Activated CD4-positive, alpha-beta T cell treated with anti-CD3 and anti-CD28 coated beads for 48 hours (primary cell): ENCODE results near the gene RTN4RL1.

Experiments
- DNase-seq: peaks from one replicate; pipeline ENCODE4 v3.0.0-alpha.2; 2020

RTN4RL1 gene

DNA sequence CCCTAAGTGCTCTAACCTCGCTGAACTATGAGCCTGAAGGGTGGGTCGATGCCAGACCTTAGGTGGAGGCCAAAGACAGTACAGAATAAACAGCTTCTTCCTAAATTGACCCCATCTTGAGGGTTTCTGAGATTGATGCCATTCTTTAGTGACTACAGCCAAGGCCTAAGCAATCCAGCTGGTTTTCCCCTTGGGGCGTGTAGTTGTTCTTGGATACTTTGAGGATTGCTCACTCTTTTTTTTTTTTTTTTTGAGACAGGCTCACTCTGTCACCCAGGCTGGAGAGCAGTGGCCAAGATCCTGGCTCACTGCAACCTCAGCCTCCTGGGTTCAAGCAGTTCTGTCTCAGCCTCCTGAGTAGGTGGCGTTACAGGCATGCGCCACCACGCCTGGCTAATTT is 18.7 kb upstream of the RTN4RL1 start:
- DNase-seq = no peak

GRCh38 chr17:2042933-2043332 is 17.8 kb upstream of the RTN4RL1 start:
- no peak for DNase-seq

DNA sequence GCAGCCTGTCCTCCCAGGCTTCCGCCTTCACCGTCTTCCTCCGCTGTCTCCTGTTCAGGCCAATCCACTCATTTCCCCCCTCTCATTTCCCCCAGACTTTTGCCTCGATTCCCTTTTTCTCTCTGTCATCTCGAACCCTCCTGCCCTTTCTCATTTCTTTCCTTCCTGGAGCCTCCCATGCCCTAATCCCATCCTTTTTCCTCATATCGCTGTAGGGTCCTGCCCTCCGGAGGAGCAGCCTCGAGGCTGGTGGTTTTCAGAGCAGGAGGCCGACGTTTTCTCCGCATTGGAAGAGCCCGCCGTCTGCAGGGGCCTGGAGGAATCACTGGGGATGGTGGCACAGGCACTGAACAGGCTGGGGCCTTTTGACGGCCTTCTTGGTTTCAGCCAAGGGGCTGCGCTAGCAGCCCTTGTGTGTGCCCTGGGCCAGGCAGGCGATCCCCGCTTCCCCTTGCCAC is 17.3 kb upstream of the RTN4RL1 start:
- no peak for DNase-seq

DNA sequence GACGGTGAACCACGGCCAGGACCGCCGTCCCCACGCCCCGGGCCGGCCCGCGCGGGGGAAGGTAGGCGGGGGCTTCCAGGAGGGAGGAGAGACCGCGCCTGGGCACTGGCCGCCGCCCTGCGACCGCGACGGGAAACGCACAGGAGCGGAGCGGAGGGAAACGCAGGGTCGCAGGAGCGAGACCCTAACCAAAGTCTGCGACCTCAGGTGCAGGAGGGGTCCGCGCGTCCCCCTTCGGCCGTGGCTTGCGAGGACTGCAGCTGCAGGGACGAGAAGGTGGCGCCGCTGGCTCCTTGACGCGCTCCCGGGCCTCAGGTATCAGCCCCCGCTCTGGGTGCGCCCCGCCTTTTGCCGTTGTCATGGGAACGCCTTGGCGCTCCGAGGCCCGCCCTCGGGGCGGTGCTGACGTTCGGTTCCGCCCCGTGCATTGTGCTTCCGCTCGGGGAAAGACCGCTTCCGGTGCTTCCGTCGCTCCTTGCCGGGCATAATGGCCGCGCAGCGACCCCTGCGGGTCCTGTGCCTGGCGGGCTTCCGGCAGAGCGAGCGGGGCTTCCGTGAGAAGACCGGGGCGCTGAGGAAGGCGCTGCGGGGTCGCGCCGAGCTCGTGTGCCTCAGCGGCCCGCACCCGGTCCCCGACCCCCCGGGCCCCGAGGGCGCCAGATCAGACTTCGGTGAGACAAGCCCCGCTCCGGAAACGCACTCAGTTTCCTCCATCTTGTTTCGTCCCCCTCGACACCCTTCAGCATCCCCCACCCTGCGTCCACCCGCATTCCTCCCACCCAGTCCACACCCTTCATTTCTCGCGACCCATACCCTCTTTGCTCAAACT is 16.6 kb upstream of the RTN4RL1 start, which contains the start of gene OVCA2:
OVCA2 (plus strand) TSS at position 462 of the 829 bp plus-strand sequence; CDS start at position 488, 26 bp downstream.
- peak; percentile 98 for DNase-seq

GRCh38 chr17:2040942-2041560 is 15.9 kb upstream of the RTN4RL1 start:
- no peak for DNase-seq

DNA sequence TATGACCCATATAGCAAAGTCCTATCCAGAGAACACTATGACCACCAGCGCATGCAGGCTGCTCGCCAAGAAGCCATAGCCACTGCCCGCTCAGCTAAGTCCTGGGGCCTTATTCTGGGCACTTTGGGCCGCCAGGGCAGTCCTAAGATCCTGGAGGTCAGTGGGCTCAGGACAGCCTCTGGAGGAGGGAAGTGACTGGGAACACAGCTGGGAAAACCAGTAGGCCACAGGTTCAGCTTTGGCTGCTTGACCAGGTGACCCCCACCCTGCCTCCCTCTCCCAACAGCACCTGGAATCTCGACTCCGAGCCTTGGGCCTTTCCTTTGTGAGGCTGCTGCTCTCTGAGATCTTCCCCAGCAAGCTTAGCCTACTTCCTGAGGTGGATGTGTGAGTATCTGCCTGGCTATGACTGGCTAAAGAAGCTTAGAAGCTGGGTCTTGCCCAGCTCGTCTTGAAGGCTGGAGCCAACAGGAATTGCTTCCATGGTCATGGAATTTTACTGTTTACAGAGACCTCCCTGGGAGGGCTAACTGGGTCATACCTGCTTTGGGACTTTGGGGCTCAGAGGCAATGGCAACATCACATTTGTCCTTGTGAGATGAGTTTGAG is 15.2 kb upstream of the RTN4RL1 start:
- no peak for DNase-seq

DNA sequence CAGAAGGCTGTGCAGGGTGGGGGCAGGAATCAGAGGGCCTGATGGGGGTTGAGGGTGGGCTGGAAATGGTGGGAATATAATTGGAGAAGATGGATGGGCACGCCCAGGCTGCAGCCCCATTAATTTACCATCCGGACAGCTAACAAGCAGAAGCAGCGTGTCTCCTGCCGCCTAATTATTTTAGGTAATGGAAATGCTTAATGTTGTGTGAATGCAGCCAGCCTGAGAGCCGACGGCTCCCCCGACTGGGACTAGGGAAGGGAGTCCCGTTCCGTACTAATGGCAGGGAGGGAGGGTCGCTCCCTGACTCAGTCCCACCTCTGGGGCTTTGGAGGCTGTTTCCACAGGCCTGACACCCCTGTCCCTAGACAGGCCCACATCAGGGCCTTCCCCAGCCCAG is 12.0 kb upstream of the RTN4RL1 start:
- DNase-seq = no peak

DNA sequence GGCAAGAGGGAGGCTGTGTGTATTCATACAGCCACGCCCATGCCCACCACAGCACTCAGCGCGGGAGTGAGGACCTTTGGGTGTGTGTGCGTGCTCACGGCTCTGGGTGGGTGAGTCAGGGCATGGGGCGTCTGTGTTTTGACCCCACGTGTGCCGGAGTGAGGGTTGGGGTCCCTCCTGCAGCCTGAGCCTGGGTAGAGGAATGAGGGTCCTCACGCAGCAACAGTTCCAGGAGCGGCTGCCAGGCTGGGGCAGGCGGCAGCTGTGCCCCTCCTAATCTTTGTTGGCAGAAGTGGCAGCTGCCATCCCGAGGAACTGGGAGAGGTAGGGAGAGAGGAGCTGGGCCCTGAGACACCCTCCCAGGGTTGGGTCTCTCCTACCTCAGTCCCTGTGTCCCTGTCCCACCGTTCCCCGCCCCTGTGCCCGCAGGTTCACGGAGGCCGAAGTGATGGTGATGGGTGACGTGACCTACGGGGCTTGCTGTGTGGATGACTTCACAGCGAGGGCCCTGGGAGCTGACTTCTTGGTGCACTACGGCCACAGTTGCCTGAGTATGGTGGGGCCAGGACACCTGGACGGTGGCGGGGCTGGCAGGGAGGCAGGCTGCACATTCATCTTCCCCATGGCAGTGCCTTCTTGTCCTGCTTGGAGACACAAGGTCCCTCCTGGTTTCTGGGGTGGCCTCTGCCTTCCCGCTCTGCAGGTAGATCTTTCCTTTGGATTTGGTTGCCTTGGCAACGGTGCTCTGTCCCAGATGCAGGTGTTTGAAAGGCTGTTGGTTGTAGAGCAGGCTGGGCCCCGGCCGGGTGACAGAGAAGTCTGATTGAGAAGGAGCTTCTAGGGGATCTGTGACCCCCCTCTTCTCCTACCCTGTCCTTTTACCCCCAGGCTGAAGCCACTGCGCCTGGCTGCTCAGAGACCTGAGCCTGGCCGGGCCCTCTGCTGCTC is 10.7 kb upstream of the RTN4RL1 start:
- no peak for DNase-seq

DNA sequence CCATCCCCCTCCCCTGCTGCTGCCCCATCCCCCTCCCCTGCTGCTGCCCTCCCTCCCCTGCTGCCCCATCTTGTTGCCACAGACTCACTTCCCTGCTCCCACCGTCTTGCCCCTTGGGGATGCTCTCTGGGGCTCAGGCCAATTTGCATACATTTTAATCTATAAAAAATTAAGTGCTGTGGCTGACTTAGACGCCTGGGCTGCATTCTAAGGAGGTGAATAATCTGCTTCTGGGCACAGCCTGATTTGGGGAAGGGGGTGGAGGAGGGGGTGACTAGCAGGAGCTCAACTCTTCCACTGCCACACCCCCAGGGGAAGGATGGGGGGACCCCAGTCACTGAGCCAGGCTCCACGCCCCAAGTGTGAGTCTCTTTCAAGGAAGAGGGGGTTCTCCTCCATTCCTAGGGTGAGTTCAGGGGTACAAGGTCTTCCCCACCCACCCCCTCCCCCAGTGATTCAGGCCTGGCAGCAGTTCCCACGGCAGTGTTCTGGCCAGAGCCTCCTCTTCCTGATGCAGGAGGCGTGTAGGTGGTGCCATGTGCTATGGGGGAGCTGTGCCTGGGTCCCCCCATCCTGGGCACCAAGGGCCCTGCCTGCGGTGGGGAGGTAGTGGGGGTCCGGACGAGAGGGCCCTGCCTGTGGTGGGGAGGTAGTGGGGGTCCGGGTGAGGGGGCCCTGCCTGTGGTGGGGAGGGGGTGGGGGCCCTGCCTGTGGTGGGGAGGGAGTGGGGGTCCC is 9.8 kb upstream of the RTN4RL1 start:
- no peak for DNase-seq

GRCh38 chr17:2034157-2034556 is 9.0 kb upstream of the RTN4RL1 start:
- no peak for DNase-seq

- no peak for DNase-seq
Measured at GRCh38 chr17:2033153-2033552, 8.0 kb upstream of the RTN4RL1 start.

DNA sequence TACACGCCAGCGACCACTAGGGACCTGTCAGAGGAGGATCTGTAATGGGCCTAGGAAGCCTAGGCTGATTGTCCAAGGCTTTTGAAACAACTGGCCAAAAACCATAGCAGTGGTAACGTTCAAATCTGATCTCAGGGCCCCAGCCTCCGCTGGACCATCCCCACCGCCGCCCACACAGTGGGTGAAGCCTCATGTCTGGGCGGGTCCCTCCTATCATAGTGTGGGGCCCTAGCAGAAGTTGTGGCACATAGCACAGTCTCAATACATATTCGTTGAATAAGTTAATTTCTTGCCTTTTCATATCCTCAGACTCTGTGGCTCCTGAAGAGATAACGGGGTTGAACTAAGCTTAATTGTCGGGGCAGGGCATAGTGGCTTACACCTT is 5.6 kb upstream of the RTN4RL1 start:
- DNase-seq = peak; percentile 72

GRCh38 chr17:2029911-2030778 is 5.0 kb upstream of the RTN4RL1 start, which contains the start of gene DPH1:
Gene DPH1 (plus strand): TSS chr17:2030153. CDS start chr17:2030170, 17 bp downstream.
- DNase-seq = peak; percentile 93

DNA sequence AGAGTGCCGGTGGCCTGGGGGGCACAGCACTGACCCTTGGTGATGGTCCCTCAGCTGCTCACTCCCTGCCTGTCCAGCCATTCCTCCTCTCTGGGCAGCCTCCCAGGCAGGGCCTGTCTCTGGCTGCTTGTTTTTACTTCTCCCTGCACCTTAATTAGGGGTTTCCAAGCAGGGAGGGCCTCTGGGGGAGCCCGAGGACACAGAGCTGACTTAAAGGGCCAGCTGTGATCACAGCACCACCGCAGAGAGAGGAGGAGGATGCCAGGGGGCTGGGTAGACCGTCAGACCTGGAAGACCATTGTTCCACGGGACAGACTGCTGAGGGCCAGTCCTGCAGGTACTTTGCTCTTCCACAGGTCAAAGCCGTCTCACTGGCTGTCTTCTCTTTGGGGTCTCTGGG is 3.6 kb upstream of the RTN4RL1 start:
- DNase-seq = no peak

DNA sequence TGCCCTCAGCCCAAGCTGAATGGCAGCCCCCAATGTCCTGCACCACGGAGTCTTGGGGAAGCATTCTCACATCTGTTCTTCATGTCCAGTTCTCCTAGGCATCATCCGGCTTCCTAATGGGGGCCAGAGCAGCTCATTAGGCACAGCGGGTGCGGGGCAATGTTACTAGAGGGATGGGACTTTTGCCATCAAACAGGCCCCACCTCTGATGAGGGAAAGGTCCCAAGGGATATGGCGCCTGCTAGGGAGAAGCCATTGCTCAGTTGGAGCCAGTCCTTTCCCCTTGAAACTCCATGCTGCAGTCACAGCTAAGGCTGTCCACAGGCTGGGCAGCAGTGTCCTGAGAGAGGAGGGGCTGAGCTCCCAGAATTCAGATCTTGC is 3.1 kb upstream of the RTN4RL1 start:
- no peak for DNase-seq

- DNase-seq = no peak
Measured at GRCh38 chr17:2027528-2028233, 2.5 kb upstream of the RTN4RL1 start.

GRCh38 chr17:2025622-2026309 is 632 bp upstream of the RTN4RL1 start:
- DNase-seq = peak; percentile 52

DNA sequence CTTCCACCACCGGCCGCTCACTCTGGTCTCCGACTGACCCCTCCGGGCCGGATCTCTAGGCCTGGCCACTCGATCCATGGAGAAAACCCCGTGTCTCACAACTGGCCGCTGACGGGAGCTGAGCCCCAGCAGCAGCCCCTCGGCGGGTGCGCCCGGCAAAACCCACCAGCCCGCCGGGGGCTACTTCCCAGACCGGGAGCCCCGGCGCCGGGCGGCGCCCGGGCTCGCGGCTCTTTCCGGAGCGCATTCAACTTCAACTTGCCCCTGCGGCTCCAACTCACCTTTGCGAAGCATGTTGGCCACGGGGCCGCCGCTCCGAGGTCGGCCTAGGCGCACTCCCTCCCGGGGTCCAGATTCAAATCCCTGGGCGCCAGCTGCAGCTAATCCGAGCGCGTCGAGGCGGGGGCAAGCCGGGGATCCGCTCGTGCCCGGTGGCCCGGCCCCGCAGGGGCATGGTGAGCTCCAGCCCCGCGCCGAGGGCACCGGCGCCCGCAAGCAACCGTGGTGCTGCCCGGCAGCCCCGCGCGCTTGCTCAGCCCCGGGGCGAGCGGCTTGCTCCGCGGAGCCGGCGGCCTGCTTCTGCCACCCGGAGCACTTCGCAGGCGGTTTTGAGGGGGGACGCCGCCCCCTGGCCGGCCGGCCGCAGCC is 438 bp downstream of the RTN4RL1 start:
- no peak for DNase-seq
